GM19395 (cell line): Measurements from ENCODE around the gene TCEA2.

Experiments used
- ATAC-seq: cut with Tn5 transposase; IDR thresholded peaks from one replicate; pipeline ENCODE4 v1.9.1; 2021; ENCODE audit warnings: mild to moderate bottlenecking, moderate library complexity; ENCODE audit not compliant: unreplicated experiment

Gene TCEA2

GRCh38 chr20:64048402-64049044 lies 14.5 kb upstream of the TCEA2 start:
- ATAC-seq, result no peak

- no peak for ATAC-seq
These were observed 13.7 kb upstream of the TCEA2 start, which contains the start of gene SOX18 for GRCh38 chr20:64049060-64049877. SOX18 (minus strand) TSS chr20:64049639; CDS start chr20:64049516, 123 bp downstream.

GRCh38 chr20:64049878-64050260 lies 13.1 kb upstream of the TCEA2 start:
- ATAC-seq, result no peak

GRCh38 chr20:64050261-64051032 lies 12.6 kb upstream of the TCEA2 start:
- no peak for ATAC-seq

GRCh38 chr20:64051033-64051452 lies 12.0 kb upstream of the TCEA2 start:
- ATAC-seq, result no peak

- ATAC-seq, result no peak
These were observed 11.3 kb upstream of the TCEA2 start for GRCh38 chr20:64051561-64052325.

GRCh38 chr20:64052326-64052722 lies 10.7 kb upstream of the TCEA2 start:
- no peak for ATAC-seq

- no peak for ATAC-seq
These were observed 9.8 kb upstream of the TCEA2 start for GRCh38 chr20:64052987-64053840.

GRCh38 chr20:64053841-64054661 lies 8.9 kb upstream of the TCEA2 start:
- ATAC-seq, result no peak

- no peak for ATAC-seq
These were observed 7.6 kb upstream of the TCEA2 start for GRCh38 chr20:64055396-64055892.

- ATAC-seq, result no peak
These were observed 6.9 kb upstream of the TCEA2 start for GRCh38 chr20:64055893-64056638.

- ATAC-seq, result no peak
These were observed 6.4 kb upstream of the TCEA2 start for GRCh38 chr20:64056639-64056888.

GRCh38 chr20:64056889-64057627 lies 5.9 kb upstream of the TCEA2 start:
- no peak for ATAC-seq

- no peak for ATAC-seq
These were observed 5.1 kb upstream of the TCEA2 start for GRCh38 chr20:64057628-64058498.

- ATAC-seq, result no peak
These were observed 4.5 kb upstream of the TCEA2 start for GRCh38 chr20:64058536-64058935.

- ATAC-seq, result no peak
These were observed 762 bp upstream of the TCEA2 start for GRCh38 chr20:64062276-64062595.
